ENCODE data around the gene KLF15. TPM values are rescaled to one million over a fixed set of nuclear protein-coding genes. Genes with fewer than 3 reads are reported as not detected.

Gene KLF15
- total and polyA plus RNA-seq, 2 of the 4 experiments (the other 2 are of a cell fraction), result 0.18 to 0.24 TPM

- Histone ChIP-seq H3K4ac (ENCODE audit: low read depth, low read length) (no peak overlapping the region), H2AFZ (replicated peaks; ENCODE audit: low read length, poor library complexity) (no peak overlapping the region), H3K4me1 (ENCODE audit: control insufficient read depth, insufficient read depth, low read length) (no peaks in the 10 kb centered on the region), H3K79me1 (ENCODE audit: low read depth in 1 of 2, low read length in 2 of 2) (no peaks in the 10 kb centered on the region), H3K18ac (ENCODE audit: low read depth, low read length) (no peak overlapping the region), H3K4me3 (ENCODE audit: insufficient read depth, low read depth, low read length) (no peak overlapping the region), H3K9ac (ENCODE audit: low read depth, low read length) (no peak overlapping the region), H4K5ac (ENCODE audit: low read depth, low read length) (no peak overlapping the region), H3K9me3 (ENCODE audit: control insufficient read depth, insufficient read depth, low read length) (no peaks in the 10 kb centered on the region), H3K14ac (replicated peaks; ENCODE audit: low read depth, low read length) (no peak overlapping the region), H3K9me1 (ENCODE audit: insufficient read depth, low read length) (no peaks in the 10 kb centered on the region; the same call in 1 of the 2 replicates), H2BK20ac (ENCODE audit: low read depth, low read length) (no peak overlapping the region), H2BK120ac (ENCODE audit: low read depth, low read length) (no peak overlapping the region), H2BK15ac (ENCODE audit: low read depth, low read length) (no peak overlapping the region), H2AK5ac (ENCODE audit: low read depth, low read length) (no peak overlapping the region), H3K4me2 (ENCODE audit: low read depth, low read length) (no peak overlapping the region), H3K23ac (ENCODE audit: low read depth, low read length) (no peak overlapping the region), H3K27me3 (ENCODE audit: control insufficient read depth, insufficient read depth, low read length) (peaks cover 13% of the 10 kb centered on the region), H3K56ac (ENCODE audit: extremely low read depth, insufficient read depth, low read length) (no peak overlapping the region), H3K27ac (ENCODE audit: insufficient read depth, low read length) (no peak overlapping the region), H4K20me1 (ENCODE audit: insufficient read depth, low read length) (no peaks in the 10 kb centered on the region), H4K8ac (ENCODE audit: low read depth in 2 of 2, low read length in 2 of 2) (no peak overlapping the region), H3K36me3 (ENCODE audit: control insufficient read depth, insufficient read depth, low read length) (no peaks in the 10 kb centered on the region), H4K91ac (ENCODE audit: insufficient read depth, low read depth, low read length) (no peak overlapping the region), H2BK5ac (ENCODE audit: low read depth, low read length, poor library complexity, severe bottlenecking) (no peak overlapping the region), H2AK9ac (replicated peaks; ENCODE audit: low read depth, low read length, poor library complexity) (no peak overlapping the region)
- POLR2A ChIA-PET (ENCODE audit: unreplicated experiment), result no interaction called here
- TF ChIP-seq SMC3 (IDR thresholded peaks at IDR 0.05; ENCODE audit: low read depth, low read length) (no peak), ELK1 (IDR thresholded peaks at IDR 0.05; ENCODE audit: borderline replicate concordance, low read depth, low read length) (no peak), RFX5 (IDR thresholded peaks at IDR 0.05; ENCODE audit: low read depth, low read length) (no peak), NFE2L2 (IDR thresholded peaks at IDR 0.05; ENCODE audit: low read depth, low read length) (no peak), CTCF (conservative IDR thresholded peaks at IDR 0.05; ENCODE audit: low read depth, low read length) (no peak), RCOR1 (IDR thresholded peaks at IDR 0.05; ENCODE audit: insufficient replicate concordance, low read length) (no peak), MAZ (IDR thresholded peaks at IDR 0.05; ENCODE audit: borderline replicate concordance, low read depth, low read length) (no peak), MAFK (IDR thresholded peaks at IDR 0.05; ENCODE audit: low read depth, low read length) (no peak), FOS (IDR thresholded peaks at IDR 0.05; ENCODE audit: low read depth, low read length) (no peak), RAD21 (IDR thresholded peaks at IDR 0.05; ENCODE audit: low read length) (no peak), CEBPB (IDR thresholded peaks at IDR 0.05; ENCODE audit: low read depth, low read length) (no peak)
- whole genome bisulfite sequencing, 2 experiments (ENCODE audit: extremely low coverage in 2 of 2, insufficient read length in 1 of 2), result no CpG with 5 or more reads among the region's 6 CpGs
- intact Hi-C loops (cut with micrococcal nuclease), result no loop called here
- CTCF ChIA-PET, result no interaction called here
- no peak for DNase-seq
- BruUV-seq (replicated peaks), result no TSS peak
- dilution Hi-C loops (cut with HindIII; ENCODE audit: low sequenced_read_pairs, unreplicated experiment), result no loop called here
- in situ Hi-C loops (cut with MboI; ENCODE audit: low sequenced_read_pairs), result no loop called here
- ATAC-seq (ENCODE audit: low read depth), result no peak
Observed at GRCh38 chr3:126402178-126402577, 45.0 kb upstream of the KLF15 start.
